ENCODE results near the gene PLEKHA4. TPM values are rescaled to one million over a fixed set of nuclear protein-coding genes. Genes with fewer than 3 reads are reported as not detected.
A peak's percentile ranks its signal among the peaks of the same experiment; 100 is the strongest.

The PLEKHA4 gene
- total and polyA plus RNA-seq, 7 donors = 13.8 to 44.7 (median 20.7) TPM

DNA sequence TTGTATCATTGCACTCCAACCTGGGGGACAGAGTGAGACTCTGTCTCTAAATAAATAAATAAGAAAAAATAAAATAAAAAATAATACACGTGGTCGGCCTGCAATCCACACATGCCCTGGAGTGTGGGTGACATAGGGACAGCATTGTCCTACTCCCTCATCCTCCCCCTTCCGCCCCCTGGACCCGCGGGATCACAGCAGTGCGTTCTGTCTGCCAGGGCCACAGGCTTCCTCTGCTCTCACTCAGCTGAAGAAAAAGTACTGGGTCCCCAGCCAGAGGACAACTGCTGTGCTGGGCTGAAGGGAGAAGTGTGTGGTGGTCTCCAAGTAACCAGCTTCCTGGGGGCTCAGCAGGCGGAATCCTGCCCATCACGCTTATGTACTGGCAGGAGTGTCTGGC, 63.9 kb downstream of the PLEKHA4 start:
- WGBS, 2 donors = 90 to 91% methylated on average over 8 of the region's 8 CpGs
- no peak for TF ChIP-seq EP300 (IDR thresholded peaks at IDR 0.05)
- TF ChIP-seq POLR2A (IDR thresholded peaks at IDR 0.05) = no peak
- TF ChIP-seq, protein P1, sequence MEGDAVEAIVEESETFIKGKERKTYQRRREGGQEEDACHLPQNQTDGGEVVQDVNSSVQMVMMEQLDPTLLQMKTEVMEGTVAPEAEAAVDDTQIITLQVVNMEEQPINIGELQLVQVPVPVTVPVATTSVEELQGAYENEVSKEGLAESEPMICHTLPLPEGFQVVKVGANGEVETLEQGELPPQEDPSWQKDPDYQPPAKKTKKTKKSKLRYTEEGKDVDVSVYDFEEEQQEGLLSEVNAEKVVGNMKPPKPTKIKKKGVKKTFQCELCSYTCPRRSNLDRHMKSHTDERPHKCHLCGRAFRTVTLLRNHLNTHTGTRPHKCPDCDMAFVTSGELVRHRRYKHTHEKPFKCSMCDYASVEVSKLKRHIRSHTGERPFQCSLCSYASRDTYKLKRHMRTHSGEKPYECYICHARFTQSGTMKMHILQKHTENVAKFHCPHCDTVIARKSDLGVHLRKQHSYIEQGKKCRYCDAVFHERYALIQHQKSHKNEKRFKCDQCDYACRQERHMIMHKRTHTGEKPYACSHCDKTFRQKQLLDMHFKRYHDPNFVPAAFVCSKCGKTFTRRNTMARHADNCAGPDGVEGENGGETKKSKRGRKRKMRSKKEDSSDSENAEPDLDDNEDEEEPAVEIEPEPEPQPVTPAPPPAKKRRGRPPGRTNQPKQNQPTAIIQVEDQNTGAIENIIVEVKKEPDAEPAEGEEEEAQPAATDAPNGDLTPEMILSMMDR (IDR thresholded peaks at IDR 0.05) = no peak
- H3K27me3 ChIP-seq = no peaks in the 10 kb centered on the region
- no peaks in the 10 kb centered on the region for H3K9me3 ChIP-seq
- no peak overlapping the region for H3K4me3 ChIP-seq
- peaks cover 0 to 12% (median 0%) of the 10 kb centered on the region in 4 donors for H3K36me3 ChIP-seq
- no peak overlapping the region for H3K27ac ChIP-seq
- H3K4me1 ChIP-seq = peaks cover 0 to 2% (median 0%) of the 10 kb centered on the region in 4 donors
- DNase-seq = no peak
- intact Hi-C loops (cut with DNase I) = no loop called here

DNA sequence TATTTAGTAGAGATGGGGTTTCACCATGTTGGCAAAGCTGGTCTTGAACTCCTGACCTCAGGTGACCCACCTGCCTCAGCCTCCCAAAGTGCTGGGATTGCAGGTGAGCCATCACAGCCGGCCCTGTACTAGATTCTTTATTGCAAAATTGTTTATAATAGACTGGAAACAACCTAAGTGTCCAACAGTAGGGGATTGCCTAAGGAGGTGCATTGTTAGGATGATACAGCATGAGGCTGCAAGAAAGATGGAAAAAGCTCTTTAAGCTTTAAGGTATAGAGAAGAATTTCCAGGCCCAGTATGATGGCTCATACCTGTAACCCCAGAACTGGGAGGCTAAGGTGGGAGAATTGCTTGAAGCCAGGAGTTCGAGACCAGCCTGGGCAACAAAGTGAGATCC, 65.8 kb downstream of the PLEKHA4 start:
- DNase-seq = no peak
- Histone ChIP-seq H3K27me3 (no peaks in the 10 kb centered on the region), H3K27ac (no peak overlapping the region), H3K4me1 (no peaks in the 10 kb centered on the region), H3K36me3 (peaks cover 0 to 16% (median 0%) of the 10 kb centered on the region in 4 donors), H3K4me3 (no peak overlapping the region), H3K9me3 (no peaks in the 10 kb centered on the region)
- TF ChIP-seq POLR2AphosphoS5 (IDR thresholded peaks at IDR 0.05) (no peak), POLR2A (IDR thresholded peaks at IDR 0.05) (no peak)
- intact Hi-C loops (cut with DNase I) = no loop called here
- 67 to 87% methylated on average over 2 of the region's 2 CpGs for WGBS, 2 donors

DNA sequence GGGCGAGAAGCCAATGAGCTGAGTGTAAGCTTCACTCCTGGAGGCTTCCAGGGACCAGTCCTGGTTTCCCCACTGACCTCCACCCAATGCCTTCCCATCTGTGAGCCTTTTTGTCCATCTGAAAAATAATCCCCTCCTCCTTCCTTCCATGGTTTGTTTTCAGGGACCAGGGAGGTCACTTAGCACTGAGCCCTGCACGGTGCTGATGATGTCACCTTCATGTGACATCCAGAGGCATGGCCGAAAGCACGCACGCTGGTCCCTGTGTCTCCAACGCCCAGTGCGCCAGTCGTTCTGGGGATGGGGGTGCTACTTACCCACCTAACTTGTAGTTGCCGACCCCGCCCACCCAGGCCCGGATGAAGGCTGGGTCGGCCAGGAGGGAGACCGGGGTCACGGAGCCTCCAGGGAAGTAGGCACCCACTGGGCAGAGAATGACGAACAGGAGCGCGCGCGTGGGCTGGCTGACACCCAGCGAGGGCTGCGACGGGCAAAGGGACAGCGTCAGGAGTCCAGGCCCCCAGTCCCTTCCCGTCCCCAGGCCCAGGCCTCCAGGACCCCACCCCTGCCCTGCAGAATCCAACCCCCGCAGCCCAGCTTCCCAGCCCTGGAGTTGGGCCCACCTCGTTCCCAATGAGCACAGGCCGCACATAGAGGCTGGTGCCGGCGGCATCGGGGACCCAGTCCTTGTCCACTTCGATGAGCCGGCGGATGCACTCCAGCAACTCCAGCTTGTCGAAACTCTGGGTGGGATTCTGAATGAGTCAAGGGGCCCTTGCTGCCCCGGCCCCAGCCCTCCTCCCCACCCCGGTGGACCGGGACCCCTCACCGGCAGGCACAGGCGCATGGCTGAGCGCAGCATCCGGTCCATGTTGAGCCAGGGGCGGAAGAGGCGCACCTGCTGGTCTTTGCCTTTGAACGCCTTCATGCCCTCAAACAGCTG, 68.8 kb downstream of the PLEKHA4 start:
- intact Hi-C loops (cut with DNase I) = loop anchor here (5.0 kb wide), 1 partner anchor 163 kb away; no protein-coding TSS in a partner anchor
- peaks cover 0 to 17% (median 16%) of the 10 kb centered on the region in 4 donors for H3K4me1 ChIP-seq
- no peaks in the 10 kb centered on the region for H3K27me3 ChIP-seq
- peaks cover 0 to 14% (median 0%) of the 10 kb centered on the region in 4 donors for H3K36me3 ChIP-seq
- WGBS, 2 donors = 96% methylated on average over 44 of the region's 44 CpGs
- DNase-seq = no peak
- H3K9me3 ChIP-seq = no peaks in the 10 kb centered on the region
- H3K27ac ChIP-seq = no peak overlapping the region
- H3K4me3 ChIP-seq = no peak overlapping the region
- TF ChIP-seq POLR2AphosphoS5 (IDR thresholded peaks at IDR 0.05) (no peak), EP300 (IDR thresholded peaks at IDR 0.05) (no peak), POLR2A (IDR thresholded peaks at IDR 0.05) (no peak)
- TF ChIP-seq, protein P1 (IDR thresholded peaks at IDR 0.05) = no peak

DNA sequence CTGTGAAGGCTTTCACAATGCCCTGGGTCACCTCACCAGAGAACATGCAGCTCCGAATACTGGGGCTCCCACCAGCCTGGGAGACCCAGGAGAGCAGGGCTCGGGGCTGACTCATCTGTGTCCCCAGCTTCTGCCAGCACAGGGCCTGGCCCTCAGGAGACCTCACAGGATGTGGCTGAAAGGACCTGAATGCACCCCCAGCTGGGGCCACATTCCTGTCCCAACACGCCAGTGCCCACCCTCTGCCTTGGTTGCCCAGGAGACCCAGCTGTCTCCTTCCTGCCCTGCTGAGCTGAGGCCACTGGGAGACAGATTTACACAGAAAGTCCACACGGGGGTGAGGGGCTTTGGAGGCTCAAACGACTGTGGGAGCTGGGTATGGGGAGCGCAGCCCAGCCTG, 69.5 kb downstream of the PLEKHA4 start:
- DNase-seq = no peak
- no peak overlapping the region for H3K27ac ChIP-seq
- H3K4me3 ChIP-seq = no peak overlapping the region
- H3K9me3 ChIP-seq = no peaks in the 10 kb centered on the region
- H3K36me3 ChIP-seq = peaks cover 0 to 14% (median 0%) of the 10 kb centered on the region in 4 donors
- intact Hi-C loops (cut with DNase I) = loop anchor here (5.0 kb wide), 1 partner anchor 163 kb away; no protein-coding TSS in a partner anchor
- peaks cover 0 to 21% (median 20%) of the 10 kb centered on the region in 4 donors for H3K4me1 ChIP-seq
- WGBS, 2 donors = 65 to 89% methylated on average over 6 of the region's 6 CpGs
- no peaks in the 10 kb centered on the region for H3K27me3 ChIP-seq
- TF ChIP-seq, protein P1 (IDR thresholded peaks at IDR 0.05) = no peak
- TF ChIP-seq EP300 (IDR thresholded peaks at IDR 0.05) (no peak), POLR2AphosphoS5 (IDR thresholded peaks at IDR 0.05) (no peak), POLR2A (IDR thresholded peaks at IDR 0.05) (no peak)

DNA sequence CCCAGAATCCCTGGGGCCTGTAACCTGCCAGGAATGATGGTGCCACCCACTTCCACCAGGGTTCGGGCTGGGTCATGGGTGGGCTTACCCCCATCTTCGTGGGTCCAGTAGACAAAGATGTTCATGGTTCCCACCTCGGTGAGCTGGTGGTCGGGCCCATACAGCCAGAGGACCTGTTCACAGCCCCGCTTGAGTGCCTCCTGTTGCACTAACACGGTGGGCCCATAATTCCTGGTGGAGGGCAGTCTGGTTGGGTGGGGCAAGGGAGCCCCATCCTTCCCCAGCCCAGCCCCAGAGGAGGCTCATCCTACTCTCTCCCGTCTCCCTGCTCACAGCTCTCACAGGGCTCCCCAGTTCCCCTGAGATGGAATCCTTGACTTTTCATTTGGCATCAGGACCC, 71.3 kb downstream of the PLEKHA4 start:
- intact Hi-C loops (cut with DNase I) = loop anchor here (5.0 kb wide), 1 partner anchor 165 kb away; no protein-coding TSS in a partner anchor
- Histone ChIP-seq H3K9me3 (no peaks in the 10 kb centered on the region), H3K27me3 (no peaks in the 10 kb centered on the region), H3K4me1 (peaks cover 0 to 21% (median 20%) of the 10 kb centered on the region in 4 donors), H3K36me3 (peaks cover 0 to 14% (median 0%) of the 10 kb centered on the region in 4 donors), H3K27ac (peak overlapping the region in 1 of 4 donors; percentile 87), H3K4me3 (no peak overlapping the region)
- WGBS, 2 donors = 91% methylated on average over 7 of the region's 7 CpGs
- no peak for DNase-seq
- TF ChIP-seq, protein P1 (IDR thresholded peaks at IDR 0.05) = no peak
- TF ChIP-seq POLR2AphosphoS5 (IDR thresholded peaks at IDR 0.05) (no peak), POLR2A (IDR thresholded peaks at IDR 0.05) (no peak), EP300 (IDR thresholded peaks at IDR 0.05) (no peak)
